ENCODE measurements around the gene TSPO. TPM values are rescaled to one million over a fixed set of nuclear protein-coding genes. Genes with fewer than 3 reads are reported as not detected.

TSPO gene
- total and polyA plus RNA-seq, 2 experiments from 2014 or later: 34.6 to 44.7 TPM

- no peak overlapping the region for H3K27ac ChIP-seq (ENCODE audit: low read depth)
- ATAC-seq: no peak
- H3K36me3 Mint-ChIP-seq (ENCODE audit: low read depth): peaks cover 67% of the 10 kb centered on the region
- no peak overlapping the region for H3K4me3 ChIP-seq
- no peaks in the 10 kb centered on the region for H3K27me3 ChIP-seq (ENCODE audit: insufficient read depth)
- no peak overlapping the region for H3K27ac Mint-ChIP-seq
- H3F3A ChIP-seq (replicated peaks; ENCODE audit: low read depth): 0 out of 2 replicates have a peak, but pooled peaks cover 5% of the 10 kb centered on the region
- H4K20me1 ChIP-seq (replicated peaks; ENCODE audit: insufficient read depth): no peaks in the 10 kb centered on the region
- H3K4me3 Mint-ChIP-seq: no peak overlapping the region
- no peak for DNase-seq (ENCODE audit: low spot score)
- no peaks in the 10 kb centered on the region for H3K79me2 ChIP-seq (replicated peaks; ENCODE audit: insufficient read depth)
- H3K27me3 Mint-ChIP-seq (ENCODE audit: insufficient read depth, low read depth, poor library complexity): peaks cover 2% of the 10 kb centered on the region
- no peaks in the 10 kb centered on the region for H3K9me2 ChIP-seq (ENCODE audit: insufficient read depth)
- H2AFZ ChIP-seq: no peak overlapping the region
- no peaks in the 10 kb centered on the region; the same call in 2 of the 3 replicates for H3K4me1 Mint-ChIP-seq
- H3K4me2 ChIP-seq: no peak overlapping the region
- H3K36me3 ChIP-seq (ENCODE audit: insufficient read depth): peaks cover 13% of the 10 kb centered on the region; the same call in 1 of the 2 replicates
- H3K4me1 ChIP-seq (ENCODE audit: insufficient read depth): no peaks in the 10 kb centered on the region
- H3K9me3 Mint-ChIP-seq: peaks cover 3% of the 10 kb centered on the region; the same call in 1 of the 3 replicates
- no peak for TF ChIP-seq ZNF462 (CRISPR knock-in tag; IDR thresholded peaks at IDR 0.05)
- no peak for TF ChIP-seq CREB1 (CRISPR knock-in tag; IDR thresholded peaks at IDR 0.05; ENCODE audit: low read depth)
- TF ChIP-seq STAT1 (IDR thresholded peaks at IDR 0.05; ENCODE audit: unreplicated experiment): no peak
- no peak for TF ChIP-seq ZNF331 (CRISPR knock-in tag; IDR thresholded peaks at IDR 0.05; ENCODE audit: low read depth)
- TF ChIP-seq EZH2phosphoT487 (IDR thresholded peaks at IDR 0.05; ENCODE audit: unreplicated experiment): no peak
- TF ChIP-seq EZH2 (IDR thresholded peaks at IDR 0.05; ENCODE audit: low read depth, unreplicated experiment): no peak
- no peak for TF ChIP-seq ETS1 (IDR thresholded peaks at IDR 0.05)
- no peak for TF ChIP-seq CTCF (conservative IDR thresholded peaks at IDR 0.05; ENCODE audit: low read depth in 2 of 2)
- no peak for TF ChIP-seq REST (IDR thresholded peaks at IDR 0.05; ENCODE audit: unreplicated experiment)
- TF ChIP-seq NANOG (IDR thresholded peaks at IDR 0.05; ENCODE audit: borderline replicate concordance): no peak
- no peak for TF ChIP-seq POLR2AphosphoS5 (IDR thresholded peaks at IDR 0.05; ENCODE audit: low read depth)
- TF ChIP-seq JUNB (IDR thresholded peaks at IDR 0.05; ENCODE audit: unreplicated experiment): no peak
- TF ChIP-seq ZNF114 (CRISPR knock-in tag; IDR thresholded peaks at IDR 0.05): no peak
Observed at GRCh38 chr22:43170131-43170480, 18.7 kb downstream of the TSPO start.
